ENCODE results near the gene ZBTB18.

ZBTB18 gene

DNA sequence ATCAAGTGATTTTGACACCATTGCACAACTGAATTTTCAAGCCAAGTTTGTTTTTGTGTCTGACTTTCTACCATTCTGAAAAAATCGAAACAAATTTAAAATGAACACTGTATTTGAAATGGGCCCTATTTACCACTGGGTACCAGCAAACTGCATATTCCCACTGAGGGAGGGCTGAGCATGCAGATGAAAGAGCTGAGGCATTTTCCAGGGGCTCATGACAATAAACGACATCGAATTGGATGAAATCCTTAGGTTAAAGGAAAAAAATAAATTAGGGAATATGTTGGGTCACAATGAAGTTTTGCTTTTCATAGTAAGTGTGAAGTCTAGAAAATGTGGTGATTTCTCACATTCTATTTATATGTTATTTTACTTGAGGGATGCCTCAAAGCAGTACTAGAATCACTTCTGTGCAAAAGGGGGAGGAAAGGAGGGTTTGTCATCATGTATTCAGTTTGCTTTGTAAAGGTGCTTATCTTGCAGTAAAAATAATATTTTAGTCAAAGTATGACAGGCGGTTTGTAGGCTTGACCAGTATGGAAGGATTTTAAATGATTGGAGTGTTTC, 11.2 kb downstream of the ZBTB18 start:
- Mint-ChIP-seq H3K27me3 (no peaks in the 10 kb centered on the region), H3K4me3 (no peak overlapping the region), H3K4me1 (peaks cover 4 to 18% of the 10 kb centered on the region in 2 donors), H3K27ac (no peak overlapping the region), H3K9me3 (no peaks in the 10 kb centered on the region), H3K36me3 (no peaks in the 10 kb centered on the region)
- ATAC-seq (replicated peaks), result no peak
- no peak for DNase-seq

DNA sequence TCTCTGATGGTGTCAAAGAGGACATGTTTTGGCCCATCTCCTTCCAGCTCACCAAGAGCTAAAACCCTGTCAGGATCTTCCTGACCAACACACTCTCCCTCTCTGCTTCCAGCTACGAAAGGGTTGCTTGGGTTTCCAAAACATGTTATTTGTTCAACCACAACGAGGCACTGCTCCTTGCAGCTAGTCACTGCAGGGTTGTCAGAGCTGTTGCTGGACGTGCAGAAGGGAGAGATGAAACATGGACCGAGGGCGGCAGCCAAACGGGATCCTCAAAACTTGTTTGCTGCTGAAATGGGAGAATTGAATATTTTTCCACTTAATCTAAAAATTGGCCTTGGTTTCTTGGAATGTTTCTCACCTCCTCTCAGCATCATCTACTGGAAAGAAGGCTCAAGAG, 12.4 kb downstream of the ZBTB18 start:
- no peak for DNase-seq
- H3K27ac Mint-ChIP-seq, result no peak overlapping the region
- H3K9me3 Mint-ChIP-seq, result no peaks in the 10 kb centered on the region

DNA sequence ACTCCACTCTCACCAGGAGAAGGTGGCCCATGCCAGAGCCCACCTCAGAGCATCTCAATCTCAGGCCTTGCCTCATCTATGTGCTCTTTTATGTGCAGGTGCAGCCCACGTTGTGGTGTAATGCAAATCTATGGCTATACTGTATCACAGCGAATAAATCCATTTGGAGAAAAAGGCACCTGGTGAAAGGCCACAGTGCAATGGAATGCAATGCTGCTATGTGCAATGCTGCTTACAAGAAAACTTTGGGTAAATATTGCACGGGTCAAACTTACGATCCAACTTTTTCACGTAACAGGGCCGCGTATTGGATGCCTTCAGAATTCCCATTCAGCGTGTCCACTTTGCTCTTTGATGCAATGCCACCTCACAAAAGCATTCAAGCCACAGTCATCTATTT, 13.5 kb downstream of the ZBTB18 start:
- H3K36me3 Mint-ChIP-seq, result no peaks in the 10 kb centered on the region
- H3K27ac Mint-ChIP-seq, result no peak overlapping the region
- peaks cover 6 to 30% of the 10 kb centered on the region in 2 donors for H3K4me1 Mint-ChIP-seq
- ATAC-seq (replicated peaks) (no peak), DNase-seq (no peak)
- no peak overlapping the region for H3K4me3 Mint-ChIP-seq
- H3K27me3 Mint-ChIP-seq, result no peaks in the 10 kb centered on the region
- peaks cover 0 to 2% of the 10 kb centered on the region in 2 donors for H3K9me3 Mint-ChIP-seq

More for the DNA sequence above, 12.4 kb downstream of the ZBTB18 start:
- Mint-ChIP-seq H3K27me3 (no peaks in the 10 kb centered on the region), H3K4me1 (peaks cover 4 to 19% of the 10 kb centered on the region in 2 donors), H3K4me3 (no peak overlapping the region), H3K36me3 (no peaks in the 10 kb centered on the region)
- no peak for ATAC-seq (replicated peaks)

DNA sequence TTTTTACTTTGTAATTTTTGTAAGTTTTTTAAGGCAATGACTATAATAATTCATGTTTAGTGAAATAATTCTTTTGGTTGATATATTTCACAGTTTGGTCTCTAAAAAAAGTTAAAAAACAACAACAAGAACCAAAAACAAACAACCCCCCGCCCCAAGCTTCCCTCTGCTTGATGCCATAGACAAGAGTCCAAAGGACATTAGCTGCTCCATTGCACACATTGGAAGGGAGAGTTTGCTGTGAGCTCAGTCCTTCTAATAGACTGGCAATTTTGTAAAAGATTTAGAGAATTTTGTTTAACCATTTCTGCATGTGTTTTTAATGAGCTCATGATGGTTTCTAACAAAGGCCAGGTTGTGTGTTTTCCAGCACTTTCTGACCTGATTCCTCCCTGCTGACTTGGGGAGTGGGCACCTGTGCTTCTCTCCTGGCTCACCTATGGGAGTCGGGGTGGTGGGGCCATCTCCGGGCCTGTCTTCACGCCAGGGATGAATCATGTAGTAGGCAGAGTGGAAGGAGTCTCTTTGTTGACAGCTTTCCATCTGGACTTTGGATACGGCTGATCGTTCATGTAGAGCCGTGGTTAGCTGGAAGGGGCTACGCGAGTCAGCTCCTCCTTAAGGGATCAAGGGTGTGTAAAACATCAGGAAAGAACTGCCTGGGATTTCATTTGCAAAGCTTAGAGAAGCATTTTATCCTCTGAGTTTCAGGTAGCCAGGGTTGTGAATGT, 14.1 kb downstream of the ZBTB18 start:
- DNase-seq (no peak), ATAC-seq (replicated peaks) (no peak)
- Mint-ChIP-seq H3K9me3 (peaks cover 0 to 2% of the 10 kb centered on the region in 2 donors), H3K27me3 (no peaks in the 10 kb centered on the region), H3K36me3 (no peaks in the 10 kb centered on the region), H3K4me3 (no peak overlapping the region), H3K27ac (no peak overlapping the region), H3K4me1 (peaks cover 6 to 34% of the 10 kb centered on the region in 2 donors)

DNA sequence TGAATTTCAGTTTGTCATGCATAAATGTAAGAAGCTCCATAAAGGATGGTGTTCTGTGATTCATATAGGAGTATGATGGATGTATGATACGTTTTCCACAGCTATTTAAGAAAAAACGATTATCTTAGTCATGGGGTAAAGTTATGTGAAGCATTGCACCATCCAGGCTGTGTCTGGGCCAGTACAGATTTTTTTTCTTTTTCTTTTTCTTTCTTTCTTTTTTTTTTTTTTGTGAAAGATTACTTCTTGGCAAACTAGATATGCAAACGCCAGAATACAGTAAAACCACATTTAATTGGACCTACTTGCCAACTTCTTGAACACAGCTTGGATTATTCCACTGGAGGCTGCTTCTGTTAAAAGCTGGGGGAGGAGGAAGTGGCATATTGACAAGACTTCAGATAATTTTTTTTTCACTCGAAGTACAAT, 14.9 kb downstream of the ZBTB18 start:
- Mint-ChIP-seq H3K4me1 (peaks cover 5 to 36% of the 10 kb centered on the region in 2 donors), H3K27me3 (no peaks in the 10 kb centered on the region), H3K4me3 (no peak overlapping the region), H3K9me3 (peaks cover 0 to 2% of the 10 kb centered on the region in 2 donors), H3K27ac (no peak overlapping the region), H3K36me3 (no peaks in the 10 kb centered on the region)
- ATAC-seq (replicated peaks) (no peak), DNase-seq (no peak)

DNA sequence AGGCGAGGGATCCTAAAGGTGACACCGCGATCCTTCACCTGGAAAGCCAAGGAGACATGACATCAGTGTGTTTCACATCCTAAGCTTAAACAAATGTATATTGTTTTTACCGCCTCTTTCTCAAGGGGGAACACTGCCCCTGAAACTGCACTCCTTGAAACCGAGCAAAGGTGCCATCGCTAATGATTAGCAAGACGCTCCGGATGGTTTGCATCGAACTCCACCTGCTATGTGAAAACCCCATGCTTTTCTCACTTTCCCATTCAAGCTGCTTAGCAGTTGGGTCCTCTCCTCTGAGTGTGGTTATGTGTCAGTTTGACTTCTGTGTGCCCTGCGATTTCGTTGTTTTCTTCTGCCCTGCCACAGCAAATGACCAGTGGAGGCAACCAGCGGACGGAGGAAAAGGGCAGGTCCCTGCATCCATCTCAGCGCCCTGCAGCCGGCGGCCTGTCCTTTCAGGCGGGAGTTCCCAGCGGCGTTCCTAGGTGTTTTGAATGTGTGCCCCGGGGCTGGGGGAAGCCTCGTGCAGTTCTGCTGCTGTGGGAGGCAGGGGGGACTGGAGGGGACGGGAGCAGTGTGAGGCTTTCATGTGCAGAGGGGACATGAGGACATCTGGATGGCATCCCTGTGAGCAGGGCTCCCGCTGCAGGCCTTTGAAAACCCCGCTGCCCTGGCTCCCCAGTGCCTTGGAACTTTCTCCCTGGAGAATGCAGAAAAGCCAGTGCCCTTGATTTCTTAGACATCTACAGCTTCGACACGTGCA, 16.1 kb downstream of the ZBTB18 start:
- Mint-ChIP-seq H3K36me3 (no peaks in the 10 kb centered on the region), H3K27ac (no peak overlapping the region), H3K4me1 (peaks cover 5 to 38% of the 10 kb centered on the region in 2 donors), H3K27me3 (no peaks in the 10 kb centered on the region), H3K4me3 (no peak overlapping the region), H3K9me3 (peaks cover 0 to 2% of the 10 kb centered on the region in 2 donors)
- no peak for ATAC-seq (replicated peaks)
- no peak for DNase-seq

DNA sequence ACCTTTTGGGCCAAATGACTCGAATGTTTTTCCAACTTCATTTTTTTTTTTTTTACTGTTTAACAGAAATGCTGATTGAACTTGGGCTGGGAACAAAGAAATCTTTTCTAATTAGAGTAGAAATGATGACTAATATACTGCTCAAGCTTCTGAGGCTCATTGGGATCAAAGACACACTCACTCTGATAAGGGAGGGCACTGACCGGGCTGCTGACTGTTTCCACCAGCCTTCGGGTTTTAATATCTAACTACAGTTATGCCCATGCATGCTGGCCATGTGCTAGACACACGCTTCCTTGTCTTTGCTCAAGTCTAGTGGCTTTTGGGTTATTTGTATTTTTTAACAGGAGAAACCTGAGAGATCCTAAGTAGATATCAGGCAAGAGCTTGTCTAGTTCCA, 16.8 kb downstream of the ZBTB18 start:
- Mint-ChIP-seq H3K4me1 (peaks cover 9 to 43% of the 10 kb centered on the region in 2 donors), H3K27me3 (no peaks in the 10 kb centered on the region), H3K4me3 (no peak overlapping the region), H3K9me3 (peaks cover 0 to 2% of the 10 kb centered on the region in 2 donors), H3K36me3 (no peaks in the 10 kb centered on the region), H3K27ac (no peak overlapping the region)
- ATAC-seq (replicated peaks), result no peak
- no peak for DNase-seq

DNA sequence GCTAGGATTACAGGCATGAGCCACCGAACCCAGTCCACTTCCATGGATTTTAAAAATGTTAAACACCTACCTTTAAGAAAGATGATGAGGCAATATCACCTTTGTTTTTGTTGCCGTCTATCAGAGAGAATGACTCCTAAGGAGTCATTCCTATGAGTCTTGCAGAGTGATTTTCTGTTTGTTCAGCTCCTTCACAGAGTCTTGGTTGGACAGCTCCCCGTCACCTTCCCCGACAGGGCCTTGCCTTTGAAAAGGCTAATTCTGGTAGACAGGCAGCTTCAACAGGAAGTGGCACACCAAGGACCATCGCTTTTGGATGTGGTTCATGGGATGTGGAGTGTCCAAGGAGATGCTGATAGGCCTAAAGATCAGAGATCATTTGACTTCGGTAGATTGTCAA, 17.5 kb downstream of the ZBTB18 start:
- H3K27me3 Mint-ChIP-seq, result no peaks in the 10 kb centered on the region
- no peak overlapping the region for H3K4me3 Mint-ChIP-seq
- H3K9me3 Mint-ChIP-seq, result peaks cover 0 to 2% of the 10 kb centered on the region in 2 donors
- H3K4me1 Mint-ChIP-seq, result peaks cover 9 to 41% of the 10 kb centered on the region in 2 donors
- no peak for ATAC-seq (replicated peaks)
- DNase-seq, result no peak
- H3K27ac Mint-ChIP-seq, result no peak overlapping the region
- no peaks in the 10 kb centered on the region for H3K36me3 Mint-ChIP-seq

DNA sequence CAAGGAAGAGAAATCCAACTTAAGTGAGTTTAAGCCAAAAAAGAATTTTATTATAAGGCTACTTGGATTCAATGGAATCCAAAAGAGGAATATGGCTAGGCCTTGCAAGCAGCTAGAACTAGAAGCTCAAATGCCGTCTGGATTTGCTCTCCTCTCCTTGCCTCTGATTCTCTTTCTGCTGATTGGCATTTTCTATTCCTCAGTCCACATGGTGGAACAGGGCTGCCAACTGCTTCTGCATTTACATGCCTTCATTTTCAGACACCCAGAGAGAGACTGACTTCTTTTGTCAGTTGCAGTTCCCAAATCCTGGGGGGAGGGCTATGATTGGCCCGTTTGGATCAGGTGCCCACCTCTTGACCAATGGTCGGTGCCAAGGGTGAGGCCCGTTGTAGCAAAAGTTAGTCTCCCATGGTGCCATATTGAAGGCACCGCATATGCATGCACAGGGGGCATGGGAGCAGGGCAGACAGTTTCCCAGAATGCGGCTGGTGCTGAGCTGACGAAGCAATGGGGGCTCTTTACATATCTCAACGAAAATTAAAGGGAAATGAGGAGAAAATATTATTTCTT, 18.3 kb downstream of the ZBTB18 start:
- Mint-ChIP-seq H3K9me3 (peaks cover 0 to 2% of the 10 kb centered on the region in 2 donors), H3K27me3 (no peaks in the 10 kb centered on the region), H3K27ac (no peak overlapping the region), H3K36me3 (no peaks in the 10 kb centered on the region), H3K4me3 (no peak overlapping the region), H3K4me1 (peaks cover 15 to 46% of the 10 kb centered on the region in 2 donors)
- ATAC-seq (replicated peaks) (no peak), DNase-seq (no peak)

DNA sequence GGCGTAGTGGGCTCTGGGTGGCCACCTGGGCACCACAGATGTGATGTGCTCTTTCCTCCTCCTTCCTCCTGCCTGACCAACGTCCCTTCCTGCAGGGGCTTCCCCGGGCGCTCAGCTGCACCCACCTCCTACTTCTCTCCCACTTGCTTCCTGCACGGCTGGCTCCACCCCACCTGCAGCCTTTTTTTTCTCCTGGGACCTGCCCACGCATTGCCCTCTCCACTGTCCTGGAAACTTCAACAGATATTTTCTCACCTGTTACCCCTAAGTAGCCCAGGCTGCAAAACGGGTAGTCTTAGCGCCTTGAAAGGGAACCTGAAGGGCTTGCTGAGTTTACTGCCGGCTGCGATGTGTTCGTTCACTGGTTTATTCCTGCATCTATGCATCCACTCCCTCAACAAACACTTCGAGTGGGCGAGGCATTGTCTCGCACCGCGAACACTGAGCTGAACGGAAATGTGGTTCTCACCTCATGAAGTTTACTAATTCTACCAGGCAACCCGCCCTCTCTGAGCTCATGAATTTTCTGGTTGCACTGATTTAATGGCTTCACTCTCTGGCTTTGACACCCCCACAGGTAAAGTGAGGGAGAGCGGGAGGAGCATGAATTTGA, 23.6 kb downstream of the ZBTB18 start:
- H3K27ac Mint-ChIP-seq, result peak overlapping the region; percentile 22
- H3K27me3 Mint-ChIP-seq, result no peaks in the 10 kb centered on the region
- peaks cover 35 to 70% of the 10 kb centered on the region in 2 donors for H3K4me1 Mint-ChIP-seq
- peak; percentile 69 to 72 for ATAC-seq (replicated peaks)
- peak overlapping the region; percentile 61 to 65 for H3K4me3 Mint-ChIP-seq
- peak; percentile 63 for DNase-seq
- no peaks in the 10 kb centered on the region for H3K36me3 Mint-ChIP-seq
- H3K9me3 Mint-ChIP-seq, result no peaks in the 10 kb centered on the region

DNA sequence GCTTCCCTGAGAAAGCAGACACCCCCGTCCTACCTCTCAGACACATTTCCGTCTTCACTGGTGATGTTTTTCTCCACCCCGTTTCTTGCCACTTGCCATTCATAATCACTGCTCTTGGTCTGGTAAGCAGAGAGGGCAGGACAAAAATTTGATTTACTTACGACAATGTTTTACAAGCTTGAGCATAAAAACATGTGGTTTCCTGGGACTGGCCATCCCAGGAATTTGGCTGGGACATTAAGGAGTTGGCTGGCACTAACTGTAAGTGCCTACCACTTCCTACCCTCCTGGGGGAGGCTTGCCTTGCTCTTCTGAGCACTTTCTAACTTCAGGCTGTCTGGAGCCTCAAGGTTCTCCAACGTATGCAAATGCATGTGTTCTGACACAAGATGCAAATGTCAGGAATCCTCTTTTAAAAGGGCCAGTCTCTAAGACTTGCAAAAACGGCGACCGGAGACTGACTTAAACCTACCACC, 24.2 kb downstream of the ZBTB18 start:
- Mint-ChIP-seq H3K9me3 (no peaks in the 10 kb centered on the region), H3K4me1 (peaks cover 35 to 65% of the 10 kb centered on the region in 2 donors), H3K36me3 (no peaks in the 10 kb centered on the region), H3K27me3 (no peaks in the 10 kb centered on the region), H3K4me3 (peak overlapping the region; percentile 61 to 65), H3K27ac (peak overlapping the region; percentile 15)
- peak in 1 of 2 donors; percentile 24 for ATAC-seq (replicated peaks)
- no peak for DNase-seq

DNA sequence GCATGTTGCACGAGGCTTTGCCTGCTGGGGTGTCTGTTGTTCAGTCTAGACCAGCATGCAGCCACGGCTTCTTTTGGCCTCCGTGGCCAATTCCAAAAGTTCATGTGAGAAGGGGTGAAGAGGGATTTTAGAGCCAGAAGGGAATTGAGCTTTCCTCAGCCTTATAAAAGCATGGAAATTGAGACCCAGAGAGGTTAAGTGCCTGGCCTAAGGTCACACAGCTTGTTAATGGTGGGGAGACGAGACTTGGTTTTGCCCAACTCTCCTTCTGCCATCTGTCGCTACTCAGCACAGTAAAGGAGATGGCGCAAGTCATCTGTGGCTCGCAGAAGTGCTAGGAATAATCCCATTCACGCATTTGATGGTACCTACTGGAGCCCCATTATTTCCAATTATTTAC, 25.7 kb downstream of the ZBTB18 start:
- Mint-ChIP-seq H3K27me3 (peaks cover under 1 to 1% of the 10 kb centered on the region in 2 donors), H3K27ac (peak overlapping the region; percentile 59), H3K9me3 (no peaks in the 10 kb centered on the region), H3K4me1 (peaks cover 35 to 64% of the 10 kb centered on the region in 2 donors), H3K36me3 (no peaks in the 10 kb centered on the region), H3K4me3 (no peak overlapping the region)
- DNase-seq, result no peak
- ATAC-seq (replicated peaks), result no peak

DNA sequence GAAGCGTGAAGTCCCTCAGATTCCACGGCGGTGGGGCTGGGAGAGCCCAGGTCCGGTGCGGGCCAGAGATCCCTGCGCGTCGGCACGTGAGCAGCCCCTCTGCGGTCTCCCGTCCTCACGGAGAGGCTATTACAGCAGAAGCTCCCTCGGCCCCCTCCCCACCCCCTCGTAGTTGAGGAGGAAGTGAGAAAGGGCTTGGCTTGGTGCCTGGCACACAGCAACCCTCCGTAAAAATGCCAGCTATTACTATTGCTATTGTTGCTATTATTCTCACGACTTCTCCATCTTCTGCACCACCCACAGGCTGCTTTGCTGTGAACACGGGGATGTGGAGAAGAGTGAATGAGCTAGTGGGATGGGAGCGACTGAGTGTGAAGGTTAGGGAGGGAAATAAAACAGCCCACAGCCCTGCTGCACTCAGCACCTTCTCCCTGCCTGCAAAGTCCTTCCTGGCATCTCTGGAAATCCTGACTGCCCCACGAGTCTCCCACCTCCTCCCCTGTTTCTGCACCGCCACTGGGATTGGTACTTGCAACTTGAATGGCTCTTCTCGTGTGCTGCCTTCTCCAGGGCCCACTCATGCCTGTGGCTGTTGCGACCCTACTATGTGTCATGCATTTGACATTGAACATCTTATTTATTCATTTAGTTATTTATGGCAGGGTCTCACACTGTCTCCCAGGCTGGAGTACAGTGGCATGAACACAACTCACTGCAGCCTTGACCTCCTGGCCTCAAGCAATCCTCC, 26.6 kb downstream of the ZBTB18 start:
- ATAC-seq (replicated peaks), result peak; percentile 77 to 78
- peaks cover 10% of the 10 kb centered on the region in 2 donors for H3K27me3 Mint-ChIP-seq
- H3K4me3 Mint-ChIP-seq, result peak overlapping the region; percentile 17 to 51
- H3K36me3 Mint-ChIP-seq, result no peaks in the 10 kb centered on the region
- H3K9me3 Mint-ChIP-seq, result no peaks in the 10 kb centered on the region
- peak overlapping the region; percentile 60 for H3K27ac Mint-ChIP-seq
- peaks cover 38 to 62% of the 10 kb centered on the region in 2 donors for H3K4me1 Mint-ChIP-seq
- peak; percentile 47 for DNase-seq
